Right lung (tissue), 10 donors: ENCODE measurements around the gene TRAPPC3L. TPM values are rescaled to one million over a fixed set of nuclear protein-coding genes. Genes with fewer than 3 reads are reported as not detected.

ENCODE experiments used
- DNase-seq, 2 donors: peaks; one replicate each; pipeline ENCODE4 v3.0.0-alpha.2; 2013
- long read RNA-seq, 8 donors: transcript quantifications; one replicate each; lab custom pipeline, GENCODE V29; 2026
- polyA plus RNA-seq, 5 donors: library from polyadenylated mRNA; unstranded; fragments of 120-200 nt; gene quantifications; one replicate each; pipeline versions ENCODE4 v1.2.1 to v1.2.3, GENCODE V29; 2013; ENCODE audit warnings: inconsistent platforms in 1 of 5, low replicate concordance in 1 of 5; ENCODE audit not compliant: insufficient read length in 5 of 5, insufficient read depth in 1 of 5

The TRAPPC3L gene
- under 1 TPM; 0.31 to 0.95 (median 0.48) TPM for polyA plus RNA-seq
- long read RNA-seq, donor 1: 0 reads
- long read RNA-seq, donor 2, partial matches to known transcripts: 231 of 272 reads
- long read RNA-seq, donor 2, other reads (novel, unspliced or antisense): 41 of 272 reads
- long read RNA-seq, donor 3: 0 reads
- long read RNA-seq, donor 4: 0 reads
- long read RNA-seq, donor 5: 0 reads
- long read RNA-seq, donor 6: 0 reads
- long read RNA-seq, donor 7: 0 reads
- long read RNA-seq, donor 8: 0 reads

DNA sequence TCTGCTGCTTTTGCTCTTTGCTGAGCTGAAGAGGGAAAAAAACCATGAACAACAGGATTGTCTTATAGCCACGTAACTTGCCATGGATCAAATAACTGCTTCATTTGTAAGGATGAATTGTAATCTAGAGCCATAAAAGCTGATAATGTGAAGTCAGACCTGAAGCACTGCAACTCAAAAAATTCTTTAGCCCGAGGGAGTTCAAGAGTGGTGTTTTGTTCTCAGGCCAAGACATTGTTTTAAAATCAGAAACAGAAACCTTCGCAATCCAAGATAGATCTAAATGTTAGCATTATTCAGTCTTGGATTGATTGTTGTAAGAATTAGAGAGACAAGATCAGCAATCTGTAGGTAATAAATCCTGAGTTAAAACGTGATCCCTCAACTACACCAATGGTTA is at the start of gene TRAPPC3L:
TRAPPC3L (minus strand) TSS at position 34 of the 400 bp plus-strand sequence. CDS start 170 bp downstream, outside the sequence.
- DNase-seq: no peak

DNA sequence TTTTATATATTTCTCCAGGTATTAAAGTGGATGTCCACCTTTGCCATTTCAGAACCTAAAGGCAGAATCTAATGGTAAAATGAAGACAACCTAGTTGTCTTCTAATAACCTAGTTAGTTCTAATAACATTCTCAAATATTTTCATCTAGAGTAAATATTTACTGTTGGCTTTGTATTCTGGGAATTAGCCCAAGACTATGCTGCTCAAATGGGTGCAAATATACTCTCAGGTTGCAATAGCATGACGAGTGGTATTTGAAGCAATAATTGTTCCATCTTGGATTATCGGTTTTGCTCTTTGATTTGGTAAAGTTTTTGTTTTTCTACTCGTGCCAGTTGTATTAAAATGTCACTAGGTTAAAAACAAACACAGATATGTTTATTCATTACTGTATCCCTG is 49.8 kb upstream of the TRAPPC3L start:
- DNase-seq: no peak

DNA sequence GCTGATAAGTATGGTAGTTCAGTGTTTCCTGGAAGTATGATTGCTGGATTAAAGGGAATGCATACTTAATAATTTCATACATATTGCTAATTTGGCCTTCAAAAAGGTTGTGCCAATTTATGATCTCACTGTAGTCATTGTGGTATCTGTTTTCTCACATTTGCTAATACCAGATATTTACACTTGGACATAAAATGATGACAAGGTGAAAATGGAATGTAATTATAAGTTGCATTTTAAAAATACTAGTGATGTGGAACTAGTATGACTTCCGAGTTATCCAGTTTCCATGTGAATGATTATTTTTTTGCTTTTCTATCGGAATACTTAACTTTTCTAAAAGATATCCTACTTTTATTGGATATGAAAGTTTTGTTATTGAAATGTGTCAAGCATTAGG is 41.3 kb upstream of the TRAPPC3L start:
- no peak for DNase-seq

DNA sequence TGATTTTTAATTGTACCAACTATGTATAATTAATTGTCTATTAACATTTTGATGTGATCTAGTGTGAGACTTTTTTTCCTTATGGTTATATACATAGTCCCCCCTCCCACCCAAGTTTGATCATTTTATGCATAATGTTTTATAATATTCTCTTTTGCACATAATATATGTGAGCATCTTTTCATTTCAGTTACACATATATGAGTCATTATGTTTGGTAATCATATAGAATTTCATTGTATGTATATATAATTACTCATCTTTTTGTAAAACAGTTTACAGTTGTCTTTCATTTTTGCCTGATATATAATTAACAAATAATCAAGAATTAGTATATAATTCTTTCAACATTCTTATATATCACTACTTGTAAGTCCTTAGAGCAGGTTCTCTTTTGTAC is 40.8 kb upstream of the TRAPPC3L start:
- no peak for DNase-seq

DNA sequence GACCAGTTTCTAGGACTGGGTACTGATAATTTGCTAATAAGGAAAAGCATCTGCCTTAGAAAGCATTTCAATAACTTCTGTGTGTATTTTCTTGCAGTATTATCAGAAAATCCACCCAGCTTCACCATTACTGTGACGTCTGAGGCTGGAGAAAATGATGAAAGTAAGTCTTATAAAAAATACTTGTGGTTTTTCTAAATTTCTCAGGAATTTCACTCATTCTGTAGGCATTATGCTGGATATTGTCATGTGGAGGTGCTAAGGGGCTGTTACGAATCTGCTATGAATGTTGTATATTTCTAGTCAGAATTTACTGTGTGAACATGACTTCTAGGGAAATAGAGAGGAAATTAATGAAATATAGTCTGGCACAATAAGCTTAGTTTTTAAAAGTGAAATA is 34.7 kb upstream of the TRAPPC3L start:
- DNase-seq: no peak

DNA sequence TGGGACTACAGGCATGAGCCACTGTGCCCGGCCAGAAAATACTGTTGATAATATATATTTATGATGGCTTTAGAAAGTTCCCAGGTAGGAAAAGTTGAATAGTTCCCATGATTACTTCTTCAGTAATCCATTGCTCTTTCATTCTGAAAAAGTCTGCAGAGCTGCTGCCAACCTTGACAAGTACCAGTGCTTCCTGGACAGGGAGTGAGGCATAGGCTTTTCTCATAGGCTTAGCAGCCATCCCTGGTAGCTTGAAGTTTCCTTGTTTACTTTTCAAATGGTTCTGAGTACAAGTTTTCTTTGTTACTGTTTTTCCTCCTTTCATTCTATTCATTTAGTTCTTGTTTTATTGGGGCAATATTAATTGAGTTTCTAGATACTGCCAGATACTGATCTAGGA is 33.7 kb upstream of the TRAPPC3L start:
- DNase-seq: no peak

DNA sequence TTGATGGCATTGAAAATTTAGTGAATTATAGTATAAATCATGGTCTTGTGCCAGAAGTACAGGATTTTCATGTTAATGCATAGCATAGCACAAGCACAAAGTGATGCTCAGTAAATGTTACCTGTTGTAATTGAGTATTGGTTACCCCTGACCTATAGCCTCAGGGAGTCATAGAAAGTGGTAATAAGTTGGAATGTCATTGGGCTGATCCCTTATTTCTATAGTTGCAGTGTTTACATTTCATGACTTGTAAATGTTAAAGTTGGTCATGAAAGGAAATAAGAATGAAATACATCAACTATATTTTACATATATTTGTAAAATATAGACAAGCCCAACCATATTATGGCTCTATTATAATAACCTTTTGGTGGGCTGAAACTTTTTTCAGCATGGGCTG is 32.9 kb upstream of the TRAPPC3L start:
- no peak for DNase-seq

DNA sequence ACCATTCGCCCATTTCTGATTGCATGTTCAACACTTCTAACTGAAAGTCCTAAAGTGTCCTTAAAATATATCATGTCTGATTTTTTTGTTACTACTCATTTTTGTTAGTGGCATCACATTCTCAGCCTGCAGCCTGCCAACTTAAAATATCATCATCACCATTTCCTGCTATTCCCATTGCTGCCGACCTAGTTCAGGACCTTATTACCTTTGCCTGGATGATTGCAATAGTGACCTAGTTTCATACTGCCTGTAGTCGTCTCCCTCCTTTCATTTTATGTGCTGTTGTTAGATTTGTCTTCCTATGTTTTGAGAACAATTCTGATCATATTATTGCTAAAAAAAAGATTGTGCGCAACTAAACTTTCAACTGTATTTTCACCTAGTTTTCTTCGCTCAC is 32.0 kb upstream of the TRAPPC3L start:
- no peak for DNase-seq

DNA sequence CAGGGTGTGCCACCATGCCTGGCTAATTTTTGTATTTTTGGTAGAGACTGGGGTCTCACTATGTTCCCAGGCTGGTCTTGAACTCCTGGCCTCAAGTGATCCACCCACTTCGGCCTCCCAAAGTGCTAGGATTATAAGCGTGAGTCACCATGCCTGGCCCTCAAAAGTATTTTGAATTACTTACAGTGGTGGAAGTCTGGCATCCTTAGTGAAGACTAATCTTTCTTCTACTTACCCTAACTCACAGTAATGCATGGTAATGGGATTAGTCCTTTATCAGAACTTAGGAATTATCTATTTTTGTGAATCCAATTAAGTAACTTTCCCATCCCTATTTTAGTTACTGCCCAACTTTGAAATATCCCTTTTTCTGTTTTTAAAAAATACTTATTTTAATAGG is 29.7 kb upstream of the TRAPPC3L start:
- no peak for DNase-seq

DNA sequence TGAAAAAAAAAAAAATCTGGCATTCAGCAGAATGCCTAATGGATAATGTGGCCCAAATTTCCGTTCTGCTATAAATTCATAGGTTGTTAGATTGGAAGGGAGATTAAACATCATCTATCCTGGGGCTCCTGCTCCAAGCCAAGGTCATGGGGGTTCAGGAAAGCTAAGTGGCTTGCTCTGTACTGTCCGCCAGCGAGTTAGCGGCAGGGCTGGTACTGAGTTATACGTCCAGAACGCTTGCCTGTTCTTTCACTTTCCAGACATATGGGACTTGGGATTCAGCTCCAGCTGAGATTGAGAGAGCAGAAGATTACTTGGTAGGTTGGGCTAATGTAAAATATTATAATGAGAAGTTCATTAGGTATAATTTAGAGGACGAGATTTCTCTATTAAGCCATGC is 26.7 kb upstream of the TRAPPC3L start:
- peak in 1 of 2 donors; percentile 17 for DNase-seq

DNA sequence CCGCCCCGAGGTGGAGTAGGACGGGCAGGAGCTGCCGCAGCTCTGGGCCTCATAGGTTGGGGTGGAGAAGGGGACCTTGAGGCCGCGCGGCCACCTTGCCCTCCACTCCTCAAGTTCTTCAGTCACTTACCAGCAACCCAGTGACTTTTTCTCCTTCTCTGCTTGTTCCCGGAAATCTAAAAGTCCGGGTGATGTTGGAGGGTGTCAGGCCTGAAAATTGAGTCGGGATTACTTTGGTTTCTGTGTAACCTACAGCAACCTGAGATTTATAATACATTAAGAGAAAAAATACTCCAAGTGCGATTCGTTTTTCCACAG is 26.2 kb upstream of the TRAPPC3L start:
- no peak for DNase-seq

DNA sequence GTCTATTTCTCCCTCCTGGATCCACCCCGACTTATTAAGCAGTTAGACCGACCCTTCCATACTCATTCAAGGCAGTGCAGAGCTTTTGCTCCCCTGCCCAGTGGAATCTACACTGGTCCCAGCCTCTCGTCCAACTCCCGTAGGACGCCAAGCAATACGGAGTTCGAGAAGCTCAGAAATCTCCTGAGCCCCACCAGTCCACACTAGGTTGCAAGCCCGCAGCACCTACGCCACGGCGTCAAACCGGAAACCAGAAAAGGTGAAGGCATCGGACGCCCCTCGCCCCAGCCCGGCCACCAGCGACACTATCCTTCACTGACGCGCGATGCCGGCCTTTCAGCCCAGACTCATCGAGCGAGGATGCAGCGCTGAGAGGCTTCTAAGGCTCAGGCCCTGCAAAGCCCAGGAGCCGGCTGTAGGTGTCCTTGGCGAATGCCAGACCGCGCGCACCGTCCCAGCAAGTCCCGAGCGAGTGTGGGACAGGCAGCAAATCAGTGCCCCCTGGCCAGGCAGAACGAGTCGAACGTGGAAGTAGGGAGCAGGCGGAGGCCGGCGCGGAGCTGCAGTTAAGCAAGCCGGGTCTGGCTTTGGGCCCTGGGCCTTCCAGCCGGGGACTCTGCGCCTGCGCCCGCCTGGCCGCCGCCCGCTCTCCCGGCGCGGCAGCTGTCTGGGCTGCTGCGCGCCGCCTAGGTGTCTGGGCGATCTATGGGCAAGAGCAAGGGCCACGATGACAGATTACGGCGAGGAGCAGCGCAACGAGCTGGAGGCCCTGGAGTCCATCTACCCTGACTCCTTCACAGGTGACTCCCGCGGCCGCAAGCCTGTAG is 25.6 kb upstream of the TRAPPC3L start, which contains the start of gene RWDD1:
RWDD1 (plus strand) TSS at position 649 of the 827 bp plus-strand sequence; CDS start at position 728, 79 bp downstream.
- DNase-seq: peak; percentile 97 to 99

DNA sequence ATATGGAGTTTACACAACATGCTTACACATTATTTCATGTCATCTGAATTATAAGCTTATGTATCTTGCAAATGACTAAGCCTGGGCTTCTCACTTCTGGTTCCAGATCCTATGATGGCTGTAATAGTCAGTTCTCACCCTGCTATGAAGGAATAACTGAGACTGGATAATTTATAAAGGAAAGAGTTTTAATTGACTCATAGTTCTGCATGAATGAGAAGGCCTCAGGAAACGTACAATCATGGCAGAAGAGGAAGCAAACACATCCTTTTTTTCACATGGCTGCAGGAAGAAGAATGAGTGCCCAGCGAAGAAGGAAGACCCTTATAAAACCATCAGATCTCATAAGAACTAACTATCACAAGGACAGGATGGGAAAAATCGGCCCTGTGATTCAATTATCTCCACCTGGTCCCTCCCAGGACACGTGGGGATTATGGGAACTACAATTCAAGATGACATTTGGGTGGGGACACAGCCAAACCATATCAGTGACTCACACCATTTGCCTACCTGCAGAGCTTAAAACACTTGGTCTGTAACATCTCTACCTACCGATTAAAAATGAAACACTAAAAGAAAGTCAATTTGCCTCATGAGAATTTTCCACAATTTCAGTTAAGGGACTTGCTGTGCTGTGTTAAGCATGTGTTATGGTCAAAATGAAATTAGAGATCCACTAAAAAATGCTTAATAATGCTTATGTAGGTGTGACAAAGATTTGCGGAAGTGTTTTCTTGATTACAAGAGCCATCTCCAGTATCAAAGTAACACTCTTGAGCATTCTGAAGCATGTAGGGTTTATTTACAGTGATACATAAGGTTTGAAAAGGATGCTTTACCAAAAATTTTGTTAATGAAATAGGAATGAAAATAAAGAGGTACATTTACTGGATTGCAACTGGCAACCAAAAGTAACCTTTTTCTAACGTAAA is 23.6 kb upstream of the TRAPPC3L start:
- DNase-seq: no peak

DNA sequence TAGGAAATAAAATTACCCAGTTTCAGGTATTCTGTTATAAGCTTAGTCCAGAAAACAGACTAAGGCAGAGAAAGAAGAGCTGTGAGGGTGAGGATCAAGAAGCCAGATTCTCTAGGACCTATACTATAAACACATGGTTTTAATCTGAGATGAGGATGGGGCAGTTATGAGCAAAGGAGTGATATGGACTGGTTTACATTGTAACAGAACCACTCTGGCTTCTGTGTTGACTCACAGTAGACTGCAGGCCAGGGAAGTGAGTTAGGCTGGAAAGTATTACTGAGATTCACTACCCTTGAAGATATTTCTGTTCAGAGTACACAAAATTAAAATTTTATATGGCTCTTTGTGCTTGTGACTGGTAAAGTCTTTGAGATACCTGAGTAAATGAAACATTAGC is 22.6 kb upstream of the TRAPPC3L start:
- no peak for DNase-seq

DNA sequence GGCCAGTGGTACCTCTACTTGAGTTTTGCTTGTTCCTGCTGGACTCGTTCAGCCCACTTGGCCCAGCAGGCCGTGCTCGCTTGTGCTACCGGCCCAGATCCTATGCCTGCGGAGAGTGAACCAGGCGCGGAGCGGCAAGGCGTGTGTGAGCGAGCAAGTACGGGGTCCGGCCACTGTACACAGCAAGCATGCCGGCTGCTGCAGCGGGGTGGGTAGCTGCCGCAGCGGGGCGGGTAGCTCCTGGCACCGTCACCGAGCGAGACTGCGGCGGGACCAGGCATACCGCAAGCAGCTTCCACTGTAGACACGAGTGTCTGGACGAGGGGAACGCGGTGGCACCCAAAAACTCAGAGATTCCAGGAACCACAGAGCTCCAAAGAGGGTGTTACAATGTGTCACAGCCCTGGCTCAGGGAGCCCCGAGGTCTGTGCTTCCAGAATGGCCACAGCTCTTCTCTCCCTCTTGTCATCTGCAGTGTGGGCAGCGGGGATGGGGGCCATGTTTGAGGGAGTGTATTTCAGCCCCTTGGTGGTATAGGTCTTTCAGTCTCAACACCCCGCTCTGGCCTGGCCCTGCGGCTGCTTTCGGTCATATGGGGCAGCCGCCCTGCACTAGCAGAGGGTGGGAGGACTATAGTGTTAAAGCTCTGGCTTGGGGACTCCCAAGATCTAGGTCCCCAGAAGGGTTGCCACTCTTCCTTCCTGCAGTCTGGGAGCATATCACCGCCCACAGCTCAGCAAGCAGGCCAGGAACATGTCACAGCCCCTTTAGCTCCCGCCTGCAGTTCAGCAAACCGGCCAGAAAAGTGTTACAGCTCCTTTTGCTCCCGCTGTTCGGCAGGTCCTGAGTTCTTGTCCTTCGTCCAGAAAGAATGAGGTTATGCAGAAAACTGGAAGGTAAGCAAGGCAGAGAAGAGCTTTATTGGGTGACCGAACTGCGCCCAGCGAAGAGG is 19.7 kb upstream of the TRAPPC3L start:
- no peak for DNase-seq

DNA sequence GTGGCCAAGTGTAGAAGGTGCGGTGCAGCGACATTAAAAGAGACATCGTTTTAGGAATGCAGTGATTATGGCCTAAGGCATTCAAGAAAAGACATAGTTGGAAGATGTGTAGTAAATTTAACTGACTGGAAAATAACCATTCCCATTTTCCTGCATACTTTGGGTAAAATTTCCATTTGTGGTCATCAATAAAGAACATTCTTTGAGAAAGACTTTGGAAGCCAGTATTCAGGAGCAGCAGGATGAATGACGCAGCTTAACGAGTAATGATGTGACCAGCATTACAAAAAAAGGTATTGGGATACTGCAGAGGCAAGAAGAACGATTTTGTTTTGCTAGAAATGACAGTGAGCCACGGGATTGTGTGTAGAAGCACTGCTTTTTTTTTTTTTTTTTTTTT is 18.8 kb upstream of the TRAPPC3L start:
- DNase-seq: no peak

DNA sequence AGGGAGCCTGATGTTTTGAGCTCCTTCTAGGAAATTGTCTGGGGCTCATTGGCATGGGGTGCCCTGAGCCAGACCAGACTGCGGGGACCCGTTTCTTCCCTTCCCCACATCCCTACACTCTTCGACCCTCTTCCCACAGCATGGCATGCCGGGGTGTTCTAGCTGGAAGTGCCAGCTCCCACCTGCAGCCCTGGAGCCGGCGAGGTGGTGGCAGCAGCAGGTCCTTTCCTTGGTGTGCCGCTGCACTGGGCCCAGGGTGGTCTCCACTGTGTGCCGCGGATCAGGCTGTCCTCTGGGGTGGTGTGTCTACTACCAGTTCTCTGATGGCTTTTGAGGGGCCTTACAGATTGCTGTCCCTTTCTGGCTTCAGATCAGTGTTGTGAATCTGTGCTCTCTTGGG is 18.3 kb upstream of the TRAPPC3L start:
- no peak for DNase-seq

DNA sequence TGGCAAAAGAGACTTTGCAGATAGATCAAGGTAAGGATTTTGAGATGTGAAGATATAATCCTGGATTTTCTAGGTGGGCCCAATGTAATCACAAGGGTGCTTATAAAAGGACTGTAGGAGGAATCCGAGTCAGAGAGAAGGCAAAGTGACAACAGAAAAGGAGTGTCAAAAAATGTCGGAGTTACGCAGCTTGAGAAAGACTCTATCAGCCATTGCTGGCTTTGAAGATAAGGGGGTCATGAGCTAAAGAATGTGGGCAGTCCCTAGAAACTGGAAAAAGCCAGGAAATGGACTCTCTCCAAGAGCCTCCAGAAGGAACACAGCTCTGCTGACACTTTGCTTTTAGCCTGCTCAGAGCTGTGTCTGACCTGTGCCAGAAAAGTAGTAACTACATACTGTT is 17.1 kb upstream of the TRAPPC3L start:
- peak; percentile 60 to 70 for DNase-seq

DNA sequence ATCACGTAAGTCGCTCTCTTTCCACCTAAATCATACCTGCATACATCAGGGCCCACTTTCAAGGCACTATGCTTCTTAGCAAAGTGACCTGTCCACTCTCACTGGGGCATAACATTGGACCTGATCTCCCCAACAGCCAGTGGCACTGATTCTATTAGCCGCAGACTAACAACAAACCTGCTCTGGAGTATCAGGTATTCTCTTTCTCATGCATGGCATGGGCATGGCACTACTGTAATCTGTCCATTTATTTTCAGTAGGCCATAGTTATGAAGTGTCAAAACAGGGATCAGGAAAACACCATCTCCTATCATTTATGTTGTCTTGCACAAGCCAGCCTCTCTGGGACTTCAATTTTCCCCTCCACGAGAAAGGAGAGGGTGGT is 16.5 kb upstream of the TRAPPC3L start:
- no peak for DNase-seq

DNA sequence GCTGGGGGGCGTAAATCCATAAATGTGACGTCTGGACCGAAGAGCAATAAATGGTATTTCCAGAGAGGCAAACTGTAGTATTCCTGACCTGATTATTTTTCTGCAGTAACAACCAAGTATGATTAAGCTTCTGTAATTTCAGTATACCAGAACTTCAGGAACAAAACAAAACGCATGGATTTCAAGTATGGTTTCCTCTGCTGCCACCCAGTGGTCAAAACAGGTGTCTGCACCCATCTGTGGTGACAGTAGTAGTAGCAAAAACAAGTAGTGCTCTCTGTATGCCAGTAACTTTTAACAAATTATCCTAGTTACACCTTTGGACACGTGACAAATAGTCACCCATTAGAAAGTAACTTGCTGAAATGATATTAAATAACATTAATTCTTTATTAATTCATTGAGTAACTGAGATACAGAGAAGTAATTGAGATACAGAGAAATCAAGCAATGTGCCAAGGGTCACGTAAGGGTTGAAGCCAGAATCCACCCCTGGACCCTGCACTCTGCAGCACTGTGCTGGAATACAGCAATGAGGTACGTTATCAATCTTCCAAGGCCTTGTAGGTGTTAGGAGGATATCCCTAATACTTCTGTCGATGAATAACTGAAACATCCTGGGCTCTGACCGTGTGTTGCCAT is 16.0 kb upstream of the TRAPPC3L start:
- DNase-seq: peak; percentile 65 to 79

DNA sequence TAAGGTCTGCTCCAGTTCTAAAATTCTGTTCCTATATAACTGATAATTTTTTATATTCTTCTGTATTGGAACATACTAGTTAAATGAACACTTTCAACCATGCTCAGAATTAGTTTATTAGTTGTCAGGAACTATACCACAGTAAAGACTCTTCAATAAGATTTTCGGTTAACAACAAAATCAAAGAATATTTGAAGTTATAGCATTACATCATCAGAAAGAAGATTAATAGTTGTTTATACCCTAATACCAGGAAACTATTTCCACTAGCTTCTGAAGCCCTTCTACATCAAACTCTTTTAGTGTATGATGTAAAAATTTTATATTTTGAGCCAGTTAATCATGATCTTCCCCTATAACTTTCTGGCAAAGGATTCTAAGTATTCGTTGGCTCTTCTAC is 14.6 kb upstream of the TRAPPC3L start:
- no peak for DNase-seq
